Thoracic aorta endothelial cell (primary cell): ENCODE measurements around the gene SF1. TPM values are rescaled to one million over a fixed set of nuclear protein-coding genes. Genes with fewer than 3 reads are reported as not detected.

Experiments
- total RNA-seq: library from RNA; depleted of rRNA; stranded (reverse); fragments of >200 nt; gene quantifications from 2 replicates; pipeline ENCODE4 v1.2.3, GENCODE V29; 2012

The SF1 gene
- 192 and 220 TPM in 2 replicates for total RNA-seq

GRCh38 chr11:64778473-64779298 lies at the start of gene SF1:
SF1 (minus strand) TSS chr11:64778542; CDS start chr11:64778392, 150 bp downstream.

GRCh38 chr11:64810271-64810890 lies 32.0 kb upstream of the SF1 start, which contains the start of gene MEN1:
MEN1 (minus strand) TSS chr11:64810551; CDS start chr11:64810109, 442 bp downstream.

GRCh38 chr11:64803158-64803845 lies 25.0 kb upstream of the SF1 start, which contains the start of gene MAP4K2:
MAP4K2 (minus strand) TSS chr11:64803214; CDS start chr11:64803149, 65 bp downstream.

GRCh38 chr11:64759722-64760719 lies 18.3 kb downstream of the SF1 start, which contains the start of gene PYGM:
PYGM (minus strand) TSS chr11:64759974; CDS start chr11:64759898, 76 bp downstream.

GRCh38 chr11:64743591-64744543 lies 34.5 kb downstream of the SF1 start, which contains the start of gene RASGRP2:
RASGRP2 (minus strand) TSS chr11:64744142; CDS start chr11:64742866, 1,276 bp downstream.

GRCh38 chr11:64723117-64723906 lies 55.0 kb downstream of the SF1 start, which contains the start of gene NRXN2:
NRXN2 (minus strand) TSS chr11:64723197; CDS start chr11:64713699, 9,498 bp downstream.

Other genes with a start within 250 kb of the SF1 start
- not detected in 2 replicates for gene SLC22A11, start 222.6 kb downstream of the SF1 start, total RNA-seq
- gene SLC22A12, start 187.3 kb downstream of the SF1 start, total RNA-seq: not detected in 2 replicates
- gene NRXN2, start 55.3 kb downstream of the SF1 start, total RNA-seq: under 0.01 TPM in 1 of 2 replicates, not detected in the other
- gene RASGRP2, start 34.4 kb downstream of the SF1 start, total RNA-seq: 0.27 and 0.50 TPM in 2 replicates
- gene PYGM, start 18.6 kb downstream of the SF1 start, total RNA-seq: 0.22 and 0.27 TPM in 2 replicates
- 42.2 and 66.5 TPM in 2 replicates for gene MAP4K2, start 24.7 kb upstream of the SF1 start, total RNA-seq
- 20.7 and 31.1 TPM in 2 replicates for gene MEN1, start 32.0 kb upstream of the SF1 start, total RNA-seq
- gene CDC42BPG, start 66.1 kb upstream of the SF1 start, total RNA-seq: 0.13 and 0.22 TPM in 2 replicates
- 91.8 and 98.6 TPM in 2 replicates for gene EHD1, start 100.1 kb upstream of the SF1 start, total RNA-seq
- gene ATG2A, start 138.7 kb upstream of the SF1 start, total RNA-seq: 13.0 and 19.8 TPM in 2 replicates
- 10.0 and 10.1 TPM in 2 replicates for gene PPP2R5B, start 146.1 kb upstream of the SF1 start, total RNA-seq
- not detected in 2 replicates for gene GPHA2, start 157.4 kb upstream of the SF1 start, total RNA-seq
- not detected in 2 replicates for gene MAJIN, start 193.6 kb upstream of the SF1 start, total RNA-seq
- gene BATF2, start 218.4 kb upstream of the SF1 start, total RNA-seq: 0.53 and 2.0 TPM in 2 replicates
- 58.4 and 65.9 TPM in 2 replicates for gene ARL2, start 235.6 kb upstream of the SF1 start, total RNA-seq
- gene SNX15, start 248.9 kb upstream of the SF1 start, total RNA-seq: 7.6 and 11.6 TPM in 2 replicates